ENCODE measurements around the gene SUPT3H.
"Not testable (repeated sequence)": the region's sequence is repeated elsewhere in the genome, so short reads cannot be mapped to it uniquely, and the experiment has no call there.

Gene SUPT3H

GRCh38 chr6:45156075-45156474, 221.7 kb downstream of the SUPT3H start:
- no peak overlapping the region for H3K4me3 ChIP-seq (ENCODE audit: low read length)
- no peaks in the 10 kb centered on the region for H3K36me3 ChIP-seq (ENCODE audit: control insufficient read depth, insufficient read depth, low read length)
- H3K4me2 ChIP-seq (ENCODE audit: low read length) = no peak overlapping the region
- H3K9ac ChIP-seq (ENCODE audit: low read length) = no peak overlapping the region
- H3K23ac ChIP-seq (ENCODE audit: low read length) = no peak overlapping the region
- H3K56ac ChIP-seq (ENCODE audit: low read length) = no peak overlapping the region
- no peaks in the 10 kb centered on the region for H3K79me1 ChIP-seq (ENCODE audit: low read length)
- H3K4ac ChIP-seq (ENCODE audit: low read depth, low read length) = no peak overlapping the region
- H2BK120ac ChIP-seq (ENCODE audit: low read depth, low read length) = no peak overlapping the region
- H4K5ac ChIP-seq (ENCODE audit: low read length) = no peak overlapping the region
- no peaks in the 10 kb centered on the region for H3K27me3 ChIP-seq (ENCODE audit: insufficient read depth, low read length, poor library complexity)
- no peak overlapping the region for H3K18ac ChIP-seq (ENCODE audit: low read length)
- H2AK5ac ChIP-seq (ENCODE audit: low read length) = no peak overlapping the region
- no peak overlapping the region for H4K8ac ChIP-seq (ENCODE audit: low read depth, low read length)
- DNase-seq = no peak
- H2BK5ac ChIP-seq (ENCODE audit: low read length) = no peak overlapping the region
- no peak overlapping the region for H2BK15ac ChIP-seq (replicated peaks; ENCODE audit: low read depth)
- no peaks in the 10 kb centered on the region for H3K4me1 ChIP-seq (ENCODE audit: control insufficient read depth, low read depth, low read length)
- H3K27ac ChIP-seq (ENCODE audit: low read depth, low read length) = no peak overlapping the region
- WGBS (ENCODE audit: extremely low coverage, insufficient coverage, low lambda C conversion rate) = no CpG with 5 or more reads among the region's 2 CpGs
- no peaks in the 10 kb centered on the region for H3K79me2 ChIP-seq (ENCODE audit: control insufficient read depth, insufficient read depth, low read length)

GRCh38 chr6:45155341-45155894, 222.3 kb downstream of the SUPT3H start:
- no peak overlapping the region for H3K18ac ChIP-seq (ENCODE audit: low read length)
- H4K5ac ChIP-seq (ENCODE audit: low read length) = no peak overlapping the region
- no peaks in the 10 kb centered on the region for H3K4me1 ChIP-seq (ENCODE audit: control insufficient read depth, low read depth, low read length)
- no peak overlapping the region for H3K27ac ChIP-seq (ENCODE audit: low read depth, low read length)
- no peak overlapping the region for H3K23ac ChIP-seq (ENCODE audit: low read length)
- H4K8ac ChIP-seq (ENCODE audit: low read depth, low read length) = no peak overlapping the region
- H2BK15ac ChIP-seq (replicated peaks; ENCODE audit: low read depth) = no peak overlapping the region
- no peak overlapping the region for H3K4me3 ChIP-seq (ENCODE audit: low read length)
- no peak overlapping the region for H3K4me2 ChIP-seq (ENCODE audit: low read length)
- H3K9ac ChIP-seq (ENCODE audit: low read length) = no peak overlapping the region
- H2BK120ac ChIP-seq (ENCODE audit: low read depth, low read length) = no peak overlapping the region
- peak; percentile 37 for DNase-seq
- H2BK5ac ChIP-seq (ENCODE audit: low read length) = no peak overlapping the region
- H3K79me1 ChIP-seq (ENCODE audit: low read length) = no peaks in the 10 kb centered on the region
- no peaks in the 10 kb centered on the region for H3K27me3 ChIP-seq (ENCODE audit: insufficient read depth, low read length, poor library complexity)
- H3K56ac ChIP-seq (ENCODE audit: low read length) = peak overlapping the region; percentile 36
- no peak overlapping the region for H2AK5ac ChIP-seq (ENCODE audit: low read length)
- no peaks in the 10 kb centered on the region for H3K79me2 ChIP-seq (ENCODE audit: control insufficient read depth, insufficient read depth, low read length)
- WGBS (ENCODE audit: extremely low coverage, insufficient coverage, low lambda C conversion rate) = no CpG with 5 or more reads among the region's 2 CpGs
- no peaks in the 10 kb centered on the region for H3K36me3 ChIP-seq (ENCODE audit: control insufficient read depth, insufficient read depth, low read length)
- H3K4ac ChIP-seq (ENCODE audit: low read depth, low read length) = no peak overlapping the region

GRCh38 chr6:45154679-45155078, 223.1 kb downstream of the SUPT3H start:
- no peak overlapping the region for H4K5ac ChIP-seq (ENCODE audit: low read length)
- no peak overlapping the region for H3K27ac ChIP-seq (ENCODE audit: low read depth, low read length)
- H3K79me1 ChIP-seq (ENCODE audit: low read length) = no peaks in the 10 kb centered on the region
- no peak overlapping the region for H2AK5ac ChIP-seq (ENCODE audit: low read length)
- no peaks in the 10 kb centered on the region for H3K79me2 ChIP-seq (ENCODE audit: control insufficient read depth, insufficient read depth, low read length)
- H2BK5ac ChIP-seq (ENCODE audit: low read length) = no peak overlapping the region
- no peak overlapping the region for H3K23ac ChIP-seq (ENCODE audit: low read length)
- H2BK15ac ChIP-seq (replicated peaks; ENCODE audit: low read depth) = no peak overlapping the region
- H3K18ac ChIP-seq (ENCODE audit: low read length) = no peak overlapping the region
- H3K56ac ChIP-seq (ENCODE audit: low read length) = no peak overlapping the region
- no peaks in the 10 kb centered on the region for H3K36me3 ChIP-seq (ENCODE audit: control insufficient read depth, insufficient read depth, low read length)
- no peak for DNase-seq
- no CpG with 5 or more reads among the region's 3 CpGs for WGBS (ENCODE audit: extremely low coverage, insufficient coverage, low lambda C conversion rate)
- no peak overlapping the region for H3K4me2 ChIP-seq (ENCODE audit: low read length)
- H2BK120ac ChIP-seq (ENCODE audit: low read depth, low read length) = no peak overlapping the region
- H3K27me3 ChIP-seq (ENCODE audit: insufficient read depth, low read length, poor library complexity) = no peaks in the 10 kb centered on the region
- no peak overlapping the region for H3K4ac ChIP-seq (ENCODE audit: low read depth, low read length)
- H3K4me1 ChIP-seq (ENCODE audit: control insufficient read depth, low read depth, low read length) = no peaks in the 10 kb centered on the region
- H4K8ac ChIP-seq (ENCODE audit: low read depth, low read length) = no peak overlapping the region
- no peak overlapping the region for H3K4me3 ChIP-seq (ENCODE audit: low read length)
- no peak overlapping the region for H3K9ac ChIP-seq (ENCODE audit: low read length)

GRCh38 chr6:45148711-45149341, 228.9 kb downstream of the SUPT3H start:
- Histone ChIP-seq H2BK120ac (ENCODE audit: low read depth, low read length) (no peak overlapping the region), H3K23ac (ENCODE audit: low read length) (no peak overlapping the region), H3K27me3 (ENCODE audit: insufficient read depth, low read length, poor library complexity) (no peaks in the 10 kb centered on the region), H2AK5ac (ENCODE audit: low read length) (no peak overlapping the region), H2BK5ac (ENCODE audit: low read length) (no peak overlapping the region), H3K27ac (ENCODE audit: low read depth, low read length) (no peak overlapping the region), H2BK15ac (replicated peaks; ENCODE audit: low read depth) (no peak overlapping the region), H3K9ac (ENCODE audit: low read length) (no peak overlapping the region), H3K4me2 (ENCODE audit: low read length) (no peak overlapping the region), H3K56ac (ENCODE audit: low read length) (no peak overlapping the region), H3K36me3 (ENCODE audit: control insufficient read depth, insufficient read depth, low read length) (no peaks in the 10 kb centered on the region), H4K5ac (ENCODE audit: low read length) (no peak overlapping the region), H3K4me3 (ENCODE audit: low read length) (no peak overlapping the region), H3K4ac (ENCODE audit: low read depth, low read length) (no peak overlapping the region), H3K18ac (ENCODE audit: low read length) (no peak overlapping the region), H4K8ac (ENCODE audit: low read depth, low read length) (no peak overlapping the region), H3K79me2 (ENCODE audit: control insufficient read depth, insufficient read depth, low read length) (no peaks in the 10 kb centered on the region), H3K4me1 (ENCODE audit: control insufficient read depth, low read depth, low read length) (no peaks in the 10 kb centered on the region), H3K79me1 (ENCODE audit: low read length) (no peaks in the 10 kb centered on the region)
- no CpG with 5 or more reads among the region's 1 CpG for WGBS (ENCODE audit: extremely low coverage, insufficient coverage, low lambda C conversion rate)
- DNase-seq = no peak

DNA sequence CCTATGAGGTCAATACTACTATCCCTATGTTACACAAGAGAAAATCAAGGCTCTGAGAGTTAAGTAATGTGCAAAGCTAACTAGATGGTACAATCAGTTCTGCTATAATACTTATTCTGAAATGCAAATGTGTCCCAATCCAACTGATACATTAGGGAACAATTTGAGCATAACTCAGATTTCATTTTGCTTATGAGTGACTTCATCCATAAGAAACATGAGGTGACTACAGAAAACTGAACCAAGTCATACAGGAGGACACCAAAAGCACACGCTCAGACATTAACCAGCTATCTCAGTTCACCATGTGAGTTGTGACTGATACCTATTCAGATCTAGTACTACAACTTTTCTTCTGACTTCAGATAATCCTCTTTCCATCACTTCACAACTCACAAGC, 229.5 kb downstream of the SUPT3H start:
- no CpG with 5 or more reads among the region's 1 CpG for WGBS (ENCODE audit: extremely low coverage, insufficient coverage, low lambda C conversion rate)
- Histone ChIP-seq H3K27ac (ENCODE audit: low read depth, low read length) (no peak overlapping the region), H3K4me3 (ENCODE audit: low read length) (no peak overlapping the region)

GRCh38 chr6:45145658-45146057, 232.1 kb downstream of the SUPT3H start:
- not testable (repeated sequence) for H3K4me2 ChIP-seq (ENCODE audit: low read length); H3K79me1 ChIP-seq (ENCODE audit: low read length); H3K27me3 ChIP-seq (ENCODE audit: insufficient read depth, low read length, poor library complexity); H3K18ac ChIP-seq (ENCODE audit: low read length); H4K8ac ChIP-seq (ENCODE audit: low read depth, low read length); H3K36me3 ChIP-seq (ENCODE audit: control insufficient read depth, insufficient read depth, low read length); H2BK120ac ChIP-seq (ENCODE audit: low read depth, low read length); H3K4ac ChIP-seq (ENCODE audit: low read depth, low read length); DNase-seq; H2BK15ac ChIP-seq (replicated peaks; ENCODE audit: low read depth); H2BK5ac ChIP-seq (ENCODE audit: low read length); H3K79me2 ChIP-seq (ENCODE audit: control insufficient read depth, insufficient read depth, low read length); H3K9ac ChIP-seq (ENCODE audit: low read length); H3K23ac ChIP-seq (ENCODE audit: low read length); H3K56ac ChIP-seq (ENCODE audit: low read length); H3K27ac ChIP-seq (ENCODE audit: low read depth, low read length); H2AK5ac ChIP-seq (ENCODE audit: low read length); H4K5ac ChIP-seq (ENCODE audit: low read length); H3K4me3 ChIP-seq (ENCODE audit: low read length); H3K4me1 ChIP-seq (ENCODE audit: control insufficient read depth, low read depth, low read length)
- whole genome bisulfite sequencing (ENCODE audit: extremely low coverage, insufficient coverage, low lambda C conversion rate) = no CpG with 5 or more reads among the region's 3 CpGs

More for the DNA sequence above, 229.5 kb downstream of the SUPT3H start:
- H3K56ac ChIP-seq (ENCODE audit: low read length) = no peak overlapping the region
- no peak overlapping the region for H2BK5ac ChIP-seq (ENCODE audit: low read length)
- H2BK15ac ChIP-seq (replicated peaks; ENCODE audit: low read depth) = no peak overlapping the region
- H4K5ac ChIP-seq (ENCODE audit: low read length) = no peak overlapping the region
- no peaks in the 10 kb centered on the region for H3K4me1 ChIP-seq (ENCODE audit: control insufficient read depth, low read depth, low read length)
- no peak for DNase-seq
- H3K4ac ChIP-seq (ENCODE audit: low read depth, low read length) = no peak overlapping the region
- no peak overlapping the region for H3K18ac ChIP-seq (ENCODE audit: low read length)
- H3K27me3 ChIP-seq (ENCODE audit: insufficient read depth, low read length, poor library complexity) = no peaks in the 10 kb centered on the region
- H3K79me1 ChIP-seq (ENCODE audit: low read length) = no peaks in the 10 kb centered on the region
- H2BK120ac ChIP-seq (ENCODE audit: low read depth, low read length) = no peak overlapping the region
- no peak overlapping the region for H4K8ac ChIP-seq (ENCODE audit: low read depth, low read length)
- no peaks in the 10 kb centered on the region for H3K36me3 ChIP-seq (ENCODE audit: control insufficient read depth, insufficient read depth, low read length)
- H3K23ac ChIP-seq (ENCODE audit: low read length) = no peak overlapping the region
- H3K4me2 ChIP-seq (ENCODE audit: low read length) = no peak overlapping the region
- H3K9ac ChIP-seq (ENCODE audit: low read length) = no peak overlapping the region
- H3K79me2 ChIP-seq (ENCODE audit: control insufficient read depth, insufficient read depth, low read length) = no peaks in the 10 kb centered on the region
- H2AK5ac ChIP-seq (ENCODE audit: low read length) = no peak overlapping the region
